Neural cell (in vitro differentiated cells): ENCODE data around the gene SERP1.

Experiments used
- EP300 ChIP-seq: fragments of 450-650 bp; conservative IDR thresholded peaks from 2 replicates; pipeline ENCODE4 v1.6.1; 2014; ENCODE audit warnings: antibody characterized with exemption, mild to moderate bottlenecking, moderate library complexity; ENCODE audit not compliant: poor library complexity, severe bottlenecking
- MXI1 ChIP-seq: fragments of 450-650 bp; conservative IDR thresholded peaks from 2 replicates; pipeline ENCODE4 v1.6.1; 2014; ENCODE audit warnings: antibody characterized with exemption, mild to moderate bottlenecking; ENCODE audit not compliant: poor library complexity, severe bottlenecking
- RAD21 ChIP-seq: fragments of 450-650 bp; conservative IDR thresholded peaks from 2 replicates; pipeline ENCODE4 v1.6.1; 2014; ENCODE audit warnings: antibody characterized with exemption, mild to moderate bottlenecking, moderate library complexity
- SMC3 ChIP-seq: fragments of 450-650 bp; conservative IDR thresholded peaks from 2 replicates; pipeline ENCODE4 v1.6.1; 2014; ENCODE audit warnings: antibody characterized with exemption, mild to moderate bottlenecking, moderate library complexity; ENCODE audit not compliant: poor library complexity
- TF ChIP-seq, protein P1 (sequence below): fragments of 450-650 bp; IDR thresholded peaks from 2 replicates; pipeline ENCODE4 v1.5.1; 2014; ENCODE audit warnings: antibody characterized with exemption, mild to moderate bottlenecking, moderate library complexity; ENCODE audit not compliant: poor library complexity, severe bottlenecking

DNA sequence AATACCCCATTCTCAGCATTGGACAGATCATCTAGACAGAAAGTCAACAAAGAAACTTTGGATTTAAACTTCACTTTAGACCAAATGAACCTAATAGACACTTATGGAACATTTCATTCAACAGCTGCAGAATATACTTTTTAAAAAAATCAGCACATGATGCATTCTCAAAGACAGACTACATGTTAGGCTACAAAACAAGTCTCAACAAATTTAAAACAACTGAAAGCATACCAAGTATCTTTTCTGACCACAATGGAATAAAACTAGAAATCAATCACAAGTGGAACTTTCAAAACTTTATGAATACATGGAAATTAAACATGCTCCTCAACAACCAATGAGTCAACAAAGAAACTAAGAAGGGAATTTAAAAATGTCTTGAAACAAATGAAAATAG, 37.9 kb downstream of the SERP1 start:
- TF ChIP-seq, protein P1, sequence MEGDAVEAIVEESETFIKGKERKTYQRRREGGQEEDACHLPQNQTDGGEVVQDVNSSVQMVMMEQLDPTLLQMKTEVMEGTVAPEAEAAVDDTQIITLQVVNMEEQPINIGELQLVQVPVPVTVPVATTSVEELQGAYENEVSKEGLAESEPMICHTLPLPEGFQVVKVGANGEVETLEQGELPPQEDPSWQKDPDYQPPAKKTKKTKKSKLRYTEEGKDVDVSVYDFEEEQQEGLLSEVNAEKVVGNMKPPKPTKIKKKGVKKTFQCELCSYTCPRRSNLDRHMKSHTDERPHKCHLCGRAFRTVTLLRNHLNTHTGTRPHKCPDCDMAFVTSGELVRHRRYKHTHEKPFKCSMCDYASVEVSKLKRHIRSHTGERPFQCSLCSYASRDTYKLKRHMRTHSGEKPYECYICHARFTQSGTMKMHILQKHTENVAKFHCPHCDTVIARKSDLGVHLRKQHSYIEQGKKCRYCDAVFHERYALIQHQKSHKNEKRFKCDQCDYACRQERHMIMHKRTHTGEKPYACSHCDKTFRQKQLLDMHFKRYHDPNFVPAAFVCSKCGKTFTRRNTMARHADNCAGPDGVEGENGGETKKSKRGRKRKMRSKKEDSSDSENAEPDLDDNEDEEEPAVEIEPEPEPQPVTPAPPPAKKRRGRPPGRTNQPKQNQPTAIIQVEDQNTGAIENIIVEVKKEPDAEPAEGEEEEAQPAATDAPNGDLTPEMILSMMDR = no peak
- TF ChIP-seq MXI1 (no peak), EP300 (no peak), RAD21 (no peak), SMC3 (no peak)
